ENCODE data around the gene CKB. TPM values are rescaled to one million over a fixed set of nuclear protein-coding genes. Genes with fewer than 3 reads are reported as not detected.

The CKB gene
- total and polyA plus RNA-seq, 2 donors (not counting 1 experiment from before 2014, with no cell fraction given) = 3.1 to 4.7 TPM

- Mint-ChIP-seq H3K27me3 (peaks cover 3% of the 10 kb centered on the region), H3K4me3 (peak overlapping the region; percentile 60), H3K27ac (no peak overlapping the region), H3K4me1 (peaks cover 13% of the 10 kb centered on the region), H3K9me3 (ENCODE audit: insufficient read depth) (no peaks in the 10 kb centered on the region)
- DNase-seq (no peak), ATAC-seq (ENCODE audit: low read depth) (no peak)
- H3K27me3 ChIP-seq (replicated peaks in 1 of 4; ENCODE audit: control extremely low read depth in 1 of 4, control insufficient read depth in 3 of 4, insufficient read depth in 4 of 4, low read length in 3 of 4) = peaks cover 0 to 32% (median 11%) of the 10 kb centered on the region in 4 experiments
- H3K27ac ChIP-seq (ENCODE audit: low read length in 2 of 2) = no peak overlapping the region
- TF ChIP-seq EZH2 (IDR thresholded peaks at IDR 0.05; ENCODE audit: borderline replicate concordance, insufficient read depth, low read depth, low read length, poor library complexity, severe bottlenecking) = no peak
- TF ChIP-seq, protein P1, sequence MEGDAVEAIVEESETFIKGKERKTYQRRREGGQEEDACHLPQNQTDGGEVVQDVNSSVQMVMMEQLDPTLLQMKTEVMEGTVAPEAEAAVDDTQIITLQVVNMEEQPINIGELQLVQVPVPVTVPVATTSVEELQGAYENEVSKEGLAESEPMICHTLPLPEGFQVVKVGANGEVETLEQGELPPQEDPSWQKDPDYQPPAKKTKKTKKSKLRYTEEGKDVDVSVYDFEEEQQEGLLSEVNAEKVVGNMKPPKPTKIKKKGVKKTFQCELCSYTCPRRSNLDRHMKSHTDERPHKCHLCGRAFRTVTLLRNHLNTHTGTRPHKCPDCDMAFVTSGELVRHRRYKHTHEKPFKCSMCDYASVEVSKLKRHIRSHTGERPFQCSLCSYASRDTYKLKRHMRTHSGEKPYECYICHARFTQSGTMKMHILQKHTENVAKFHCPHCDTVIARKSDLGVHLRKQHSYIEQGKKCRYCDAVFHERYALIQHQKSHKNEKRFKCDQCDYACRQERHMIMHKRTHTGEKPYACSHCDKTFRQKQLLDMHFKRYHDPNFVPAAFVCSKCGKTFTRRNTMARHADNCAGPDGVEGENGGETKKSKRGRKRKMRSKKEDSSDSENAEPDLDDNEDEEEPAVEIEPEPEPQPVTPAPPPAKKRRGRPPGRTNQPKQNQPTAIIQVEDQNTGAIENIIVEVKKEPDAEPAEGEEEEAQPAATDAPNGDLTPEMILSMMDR (IDR thresholded peaks at IDR 0.05) = no peak
- POLR2A ChIA-PET = interaction anchor here (0.5 to 1.3 kb wide), 4 partner anchors 8 to 441 kb away, joined by 3 to 5 read pairs (median 3); no protein-coding TSS in a partner anchor
- peaks cover 0 to 14% (median 0%) of the 10 kb centered on the region in 3 donors for H3K9me3 ChIP-seq (ENCODE audit: control extremely low read depth in 1 of 3, control insufficient read depth in 2 of 3, insufficient read depth in 1 of 3, low read length in 2 of 3)
- H3K4me1 ChIP-seq (ENCODE audit: control insufficient read depth in 2 of 2, insufficient read depth in 2 of 2, low read length in 2 of 2) = peaks cover 22 to 31% of the 10 kb centered on the region in 2 donors
- no peaks in the 10 kb centered on the region for H3K79me2 ChIP-seq (ENCODE audit: control insufficient read depth, insufficient read depth, low read length)
- H4K20me1 ChIP-seq (ENCODE audit: control insufficient read depth, insufficient read depth, low read length, poor library complexity, severe bottlenecking) = peaks cover 11% of the 10 kb centered on the region
- no peak overlapping the region for H3K9ac ChIP-seq (ENCODE audit: low read length)
- H3K4me2 ChIP-seq (replicated peaks; ENCODE audit: low read depth, low read length, poor library complexity, severe bottlenecking) = no peak overlapping the region
- CTCF ChIA-PET = interaction anchor here (0.8 to 6.1 kb wide), 16 partner anchors 9 to 414 kb away, joined by 3 to 128 read pairs (median 6); partner anchors contain the start of gene TRMT61A
- no peaks in the 10 kb centered on the region for H3K36me3 ChIP-seq (replicated peaks in 1 of 2; ENCODE audit: control extremely low read depth in 1 of 2, control insufficient read depth in 1 of 2, extremely low read depth in 1 of 2, insufficient read depth in 2 of 2, low read length in 1 of 2)
- no peak overlapping the region for H3K4me3 ChIP-seq (ENCODE audit: control extremely low read depth in 1 of 5, extremely low read depth in 1 of 5, insufficient read depth in 1 of 5, low read depth in 2 of 5, low read length in 4 of 5)
- no peak overlapping the region for H2AFZ ChIP-seq (ENCODE audit: insufficient read depth, low read depth, low read length, poor library complexity, severe bottlenecking)
- intact Hi-C loops (cut with micrococcal nuclease) = no loop called here
- 46% methylated on average over 10 of the region's 13 CpGs for WGBS (ENCODE audit: insufficient coverage)
These were observed 3.4 kb downstream of the CKB start for GRCh38 chr14:103519043-103519836.
